Colonic mucosa (tissue), 4 donors: ENCODE results near the gene SLC16A7. TPM values are rescaled to one million over a fixed set of nuclear protein-coding genes. Genes with fewer than 3 reads are reported as not detected.

Experiments used
- DNase-seq: peaks from one replicate; pipeline ENCODE4 v3.0.0-alpha.2; 2020
- H3K27ac ChIP-seq: fragments of 200-600 bp; one replicate; pipeline ENCODE4 v1.8.0; 2021
- H3K27me3 ChIP-seq: fragments of 200-600 bp; one replicate; pipeline ENCODE4 v1.8.0; 2021
- H3K36me3 ChIP-seq: fragments of 200-600 bp; one replicate; pipeline ENCODE4 v1.8.0; 2021
- H3K4me1 ChIP-seq: fragments of 200-600 bp; one replicate; pipeline ENCODE4 v1.8.0; 2021; ENCODE audit warnings: mild to moderate bottlenecking
- H3K4me3 ChIP-seq: fragments of 200-600 bp; one replicate; pipeline ENCODE4 v1.8.0; 2021
- H3K9ac ChIP-seq, 2 donors: one replicate each; pipeline ENCODE4 v1.7.0; 2013; ENCODE audit warnings: control low read depth in 2 of 2, low read depth in 2 of 2, low read length in 2 of 2
- H3K9me3 ChIP-seq: fragments of 200-600 bp; one replicate; pipeline ENCODE4 v1.8.0; 2021
- CTCF ChIP-seq: fragments of 200-600 bp; IDR thresholded peaks from one replicate; pipeline ENCODE4 v1.8.0; 2022; ENCODE audit warnings: antibody characterized with exemption, mild to moderate bottlenecking
- intact Hi-C: fragments of 100-400 bp; cut with DNase I; formaldehyde crosslinking; loops from one replicate; pipeline ENCODE4 v1.14.1; 2022
- total RNA-seq, 2 donors: library from RNA; stranded (reverse); fragmentation: NEBNext Ultra II Directional in 1 of 2; extraction: Animal tissue kit (Norgen Biotek cat#: 25700) in 1 of 2; gene quantifications; one replicate each; pipeline ENCODE4 v1.2.1, GENCODE V29; 2021
- donor health status: healthy.
- donor health status: DM: no; HTN: no; CAD: no.
- donor health status: DM: no; HTN: no; CAD: no.

SLC16A7 gene
- total RNA-seq, 2 donors from 2014 or later: 4.4 to 9.5 TPM

- intact Hi-C loops: no loop called here
- H3K4me3 ChIP-seq: no peak overlapping the region
- H3K9me3 ChIP-seq: no peaks in the 10 kb centered on the region
- no peaks in the 10 kb centered on the region for H3K36me3 ChIP-seq
- no peak for DNase-seq
- no peak for TF ChIP-seq CTCF
- H3K27ac ChIP-seq: no peak overlapping the region
- no peaks in the 10 kb centered on the region for H3K4me1 ChIP-seq
- no peak overlapping the region for H3K9ac ChIP-seq
- H3K27me3 ChIP-seq: no peaks in the 10 kb centered on the region
Observed at GRCh38 chr12:59812716-59813115, 216.9 kb downstream of the SLC16A7 start.

- no peaks in the 10 kb centered on the region for H3K9me3 ChIP-seq
- intact Hi-C loops: no loop called here
- no peak for TF ChIP-seq CTCF
- no peak overlapping the region for H3K27ac ChIP-seq
- no peak for DNase-seq
- H3K4me3 ChIP-seq: no peak overlapping the region
- H3K4me1 ChIP-seq: no peaks in the 10 kb centered on the region
- no peaks in the 10 kb centered on the region for H3K27me3 ChIP-seq
- H3K36me3 ChIP-seq: no peaks in the 10 kb centered on the region
- H3K9ac ChIP-seq: no peak overlapping the region
Observed at GRCh38 chr12:59820594-59821011, 224.8 kb downstream of the SLC16A7 start.

- no peak for DNase-seq
- Histone ChIP-seq H3K4me1 (no peaks in the 10 kb centered on the region), H3K36me3 (no peaks in the 10 kb centered on the region), H3K27ac (no peak overlapping the region), H3K27me3 (no peaks in the 10 kb centered on the region), H3K9me3 (no peaks in the 10 kb centered on the region), H3K9ac (no peak overlapping the region), H3K4me3 (no peak overlapping the region)
- intact Hi-C loops: no loop called here
- no peak for TF ChIP-seq CTCF
Observed at GRCh38 chr12:59823567-59823966, 227.7 kb downstream of the SLC16A7 start.

GRCh38 chr12:59827767-59828166, 231.9 kb downstream of the SLC16A7 start:
- no peak for DNase-seq
- Histone ChIP-seq H3K36me3 (no peaks in the 10 kb centered on the region), H3K9me3 (no peaks in the 10 kb centered on the region), H3K27ac (no peak overlapping the region), H3K9ac (no peak overlapping the region), H3K4me1 (no peaks in the 10 kb centered on the region), H3K4me3 (no peak overlapping the region), H3K27me3 (no peaks in the 10 kb centered on the region)
- no peak for TF ChIP-seq CTCF
- intact Hi-C loops: no loop called here

GRCh38 chr12:59828521-59828920, 232.7 kb downstream of the SLC16A7 start:
- H3K9me3 ChIP-seq: no peaks in the 10 kb centered on the region
- H3K4me3 ChIP-seq: no peak overlapping the region
- no peak overlapping the region for H3K9ac ChIP-seq
- DNase-seq: no peak
- no peaks in the 10 kb centered on the region for H3K27me3 ChIP-seq
- H3K36me3 ChIP-seq: no peaks in the 10 kb centered on the region
- no peak overlapping the region for H3K27ac ChIP-seq
- TF ChIP-seq CTCF: no peak
- intact Hi-C loops: no loop called here
- H3K4me1 ChIP-seq: no peaks in the 10 kb centered on the region

- H3K27ac ChIP-seq: no peak overlapping the region
- H3K27me3 ChIP-seq: no peaks in the 10 kb centered on the region
- no peaks in the 10 kb centered on the region for H3K4me1 ChIP-seq
- no peaks in the 10 kb centered on the region for H3K36me3 ChIP-seq
- no peak overlapping the region for H3K4me3 ChIP-seq
- DNase-seq: no peak
- no peak overlapping the region for H3K9ac ChIP-seq
- H3K9me3 ChIP-seq: no peaks in the 10 kb centered on the region
- intact Hi-C loops: loop anchor here (10.0 kb wide), 1 partner anchor 429 kb away; no protein-coding TSS in a partner anchor
- TF ChIP-seq CTCF: no peak
Observed at GRCh38 chr12:59833408-59833807, 237.6 kb downstream of the SLC16A7 start.
